PFSK-1 (cell line): Measurements from ENCODE around the gene UCK2.

ENCODE experiments used
- FOXP2 ChIP-seq: optimal IDR thresholded peaks from 2 replicates; pipeline ENCODE3; 2011; ENCODE audit warnings: borderline replicate concordance, control low read depth, inconsistent platforms; ENCODE audit not compliant: insufficient read depth; ENCODE audit errors: extremely low read length, extremely low read depth
- POLR2AphosphoS5 ChIP-seq: IDR thresholded peaks from 2 replicates; pipeline ENCODE4 v1.6.1; 2012; ENCODE audit warnings: low read depth, mild to moderate bottlenecking, control low read depth, low read length, moderate library complexity
- SIN3A ChIP-seq: IDR thresholded peaks from 2 replicates; pipeline ENCODE4 v1.6.1; 2012; ENCODE audit warnings: mild to moderate bottlenecking, low read length, moderate library complexity, borderline replicate concordance; ENCODE audit not compliant: insufficient read depth
- TAF1 ChIP-seq: IDR thresholded peaks from 2 replicates; pipeline ENCODE4 v1.6.1; 2012; ENCODE audit warnings: low read length, control low read depth, borderline replicate concordance; ENCODE audit not compliant: insufficient read depth
- TF ChIP-seq, protein P1 (sequence below), 2 experiments: IDR thresholded peaks; 2 replicates each; pipeline versions ENCODE4 v1.6.1 to v1.8.0; 2011 to 2012; ENCODE audit warnings: low read depth in 2 of 2, low read length in 2 of 2, control low read depth in 1 of 2, inconsistent platforms in 1 of 2, mild to moderate bottlenecking in 1 of 2, moderate library complexity in 1 of 2; ENCODE audit not compliant: insufficient read depth in 1 of 2

Gene UCK2

DNA sequence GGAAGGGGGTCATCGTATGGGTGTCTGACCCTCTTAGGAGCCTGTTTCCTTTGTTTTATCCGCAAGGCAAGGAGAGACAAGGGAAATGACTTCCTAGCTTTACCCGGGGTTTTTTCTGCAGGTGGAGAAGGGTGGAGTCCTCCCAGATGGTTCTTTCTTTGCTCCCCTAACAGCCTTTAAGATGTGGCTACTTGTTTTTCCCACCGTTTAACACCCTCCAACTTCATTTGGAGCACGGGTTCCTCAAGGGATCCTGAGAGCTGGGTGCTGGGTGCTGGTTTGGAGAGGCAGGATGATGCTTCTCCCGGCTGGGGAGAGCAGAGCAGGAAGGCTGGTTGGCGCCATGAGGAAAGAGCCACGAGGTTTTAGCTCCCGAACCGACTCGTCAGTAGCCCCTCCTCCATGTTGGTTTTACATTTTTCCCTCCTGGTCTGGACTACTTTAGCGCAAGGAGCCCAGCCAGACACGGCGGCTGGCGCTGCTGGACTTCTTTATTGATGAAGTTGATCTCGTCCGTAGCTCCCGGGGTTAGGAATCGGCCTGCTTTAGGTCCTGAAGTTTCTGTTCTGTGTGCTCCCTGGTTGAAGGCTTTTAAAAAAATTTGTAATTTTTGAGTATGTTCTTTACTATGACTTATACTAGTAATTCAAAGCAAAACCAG is 1.4 kb downstream of the UCK2 start:
- TF ChIP-seq POLR2AphosphoS5 (peak; percentile 54), FOXP2 (no peak), TAF1 (peak; percentile 77; the same call in 1 of the 2 replicates), SIN3A (peak; percentile 64; the same call in 1 of the 2 replicates)
- TF ChIP-seq, protein P1, sequence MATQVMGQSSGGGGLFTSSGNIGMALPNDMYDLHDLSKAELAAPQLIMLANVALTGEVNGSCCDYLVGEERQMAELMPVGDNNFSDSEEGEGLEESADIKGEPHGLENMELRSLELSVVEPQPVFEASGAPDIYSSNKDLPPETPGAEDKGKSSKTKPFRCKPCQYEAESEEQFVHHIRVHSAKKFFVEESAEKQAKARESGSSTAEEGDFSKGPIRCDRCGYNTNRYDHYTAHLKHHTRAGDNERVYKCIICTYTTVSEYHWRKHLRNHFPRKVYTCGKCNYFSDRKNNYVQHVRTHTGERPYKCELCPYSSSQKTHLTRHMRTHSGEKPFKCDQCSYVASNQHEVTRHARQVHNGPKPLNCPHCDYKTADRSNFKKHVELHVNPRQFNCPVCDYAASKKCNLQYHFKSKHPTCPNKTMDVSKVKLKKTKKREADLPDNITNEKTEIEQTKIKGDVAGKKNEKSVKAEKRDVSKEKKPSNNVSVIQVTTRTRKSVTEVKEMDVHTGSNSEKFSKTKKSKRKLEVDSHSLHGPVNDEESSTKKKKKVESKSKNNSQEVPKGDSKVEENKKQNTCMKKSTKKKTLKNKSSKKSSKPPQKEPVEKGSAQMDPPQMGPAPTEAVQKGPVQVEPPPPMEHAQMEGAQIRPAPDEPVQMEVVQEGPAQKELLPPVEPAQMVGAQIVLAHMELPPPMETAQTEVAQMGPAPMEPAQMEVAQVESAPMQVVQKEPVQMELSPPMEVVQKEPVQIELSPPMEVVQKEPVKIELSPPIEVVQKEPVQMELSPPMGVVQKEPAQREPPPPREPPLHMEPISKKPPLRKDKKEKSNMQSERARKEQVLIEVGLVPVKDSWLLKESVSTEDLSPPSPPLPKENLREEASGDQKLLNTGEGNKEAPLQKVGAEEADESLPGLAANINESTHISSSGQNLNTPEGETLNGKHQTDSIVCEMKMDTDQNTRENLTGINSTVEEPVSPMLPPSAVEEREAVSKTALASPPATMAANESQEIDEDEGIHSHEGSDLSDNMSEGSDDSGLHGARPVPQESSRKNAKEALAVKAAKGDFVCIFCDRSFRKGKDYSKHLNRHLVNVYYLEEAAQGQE (IDR thresholded peaks at IDR 0.05; ENCODE audit: insufficient read depth in 1 of 2, low read depth in 2 of 2, low read length in 2 of 2): 0 out of 4 replicates have a peak, but pooled peaks of 1 of the 2 experiments have one; percentile 4

GRCh38 chr1:165829888-165830287 is 2.5 kb downstream of the UCK2 start:
- no peak for TF ChIP-seq POLR2AphosphoS5
- no peak for TF ChIP-seq FOXP2
- no peak for TF ChIP-seq SIN3A
- TF ChIP-seq, protein P1 (IDR thresholded peaks at IDR 0.05; ENCODE audit: insufficient read depth in 1 of 2, low read depth in 2 of 2, low read length in 2 of 2): no peak
- no peak for TF ChIP-seq TAF1

DNA sequence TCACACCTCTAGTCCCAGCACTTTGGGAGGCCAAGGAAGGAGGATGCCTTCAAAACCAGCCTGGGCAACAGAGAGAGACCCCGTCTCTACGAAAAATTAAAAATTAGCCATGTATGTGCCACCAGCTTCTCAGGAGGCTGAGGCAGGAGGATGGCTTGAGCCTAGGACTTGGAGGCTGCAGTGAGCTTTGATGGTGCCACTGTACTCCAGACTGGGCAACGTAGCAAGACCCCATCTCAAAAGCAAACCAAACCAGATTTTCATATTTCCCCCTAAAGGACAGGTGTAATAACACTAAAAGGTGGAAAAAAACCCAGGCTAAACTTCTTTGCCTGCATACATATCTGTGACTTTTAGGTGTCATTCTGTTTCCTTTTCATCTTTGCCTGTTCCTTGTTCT is 3.7 kb downstream of the UCK2 start:
- TF ChIP-seq TAF1: no peak
- TF ChIP-seq FOXP2: no peak
- TF ChIP-seq, protein P1 (IDR thresholded peaks at IDR 0.05; ENCODE audit: insufficient read depth in 1 of 2, low read depth in 2 of 2, low read length in 2 of 2): no peak
- no peak for TF ChIP-seq POLR2AphosphoS5
- no peak for TF ChIP-seq SIN3A

GRCh38 chr1:165832902-165833301 is 5.5 kb downstream of the UCK2 start:
- TF ChIP-seq, protein P1 (IDR thresholded peaks at IDR 0.05; ENCODE audit: insufficient read depth in 1 of 2, low read depth in 2 of 2, low read length in 2 of 2): no peak
- TF ChIP-seq TAF1 (no peak), POLR2AphosphoS5 (no peak), SIN3A (no peak)

DNA sequence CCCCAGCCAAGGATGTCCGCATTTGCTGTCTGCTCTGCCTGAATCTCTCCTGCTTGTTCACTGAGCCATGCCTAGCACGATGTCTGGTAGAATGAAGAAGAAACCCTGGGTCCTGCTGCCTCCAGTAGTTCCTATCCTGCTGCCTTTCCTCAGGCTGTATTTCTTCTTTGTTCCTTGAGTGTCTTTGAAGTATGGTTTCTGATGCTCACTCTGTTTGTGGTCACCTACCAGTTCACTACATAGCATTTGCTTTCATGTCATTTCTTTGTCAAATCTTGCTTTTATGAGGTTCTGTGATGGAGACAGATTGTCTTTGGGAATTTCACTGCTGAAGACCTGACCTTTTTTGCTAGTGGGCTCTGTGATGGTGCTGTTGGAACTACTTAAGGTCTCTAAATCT is 5.9 kb downstream of the UCK2 start:
- TF ChIP-seq, protein P1 (IDR thresholded peaks at IDR 0.05; ENCODE audit: insufficient read depth in 1 of 2, low read depth in 2 of 2, low read length in 2 of 2): no peak
- no peak for TF ChIP-seq POLR2AphosphoS5
